GM18909 (cell line): ENCODE data around the gene VAV2.

Source experiments
- ATAC-seq: cut with Tn5 transposase; IDR thresholded peaks from one replicate; pipeline ENCODE4 v1.9.1; 2021; ENCODE audit warnings: mild to moderate bottlenecking; ENCODE audit not compliant: unreplicated experiment, poor library complexity

Gene VAV2

DNA sequence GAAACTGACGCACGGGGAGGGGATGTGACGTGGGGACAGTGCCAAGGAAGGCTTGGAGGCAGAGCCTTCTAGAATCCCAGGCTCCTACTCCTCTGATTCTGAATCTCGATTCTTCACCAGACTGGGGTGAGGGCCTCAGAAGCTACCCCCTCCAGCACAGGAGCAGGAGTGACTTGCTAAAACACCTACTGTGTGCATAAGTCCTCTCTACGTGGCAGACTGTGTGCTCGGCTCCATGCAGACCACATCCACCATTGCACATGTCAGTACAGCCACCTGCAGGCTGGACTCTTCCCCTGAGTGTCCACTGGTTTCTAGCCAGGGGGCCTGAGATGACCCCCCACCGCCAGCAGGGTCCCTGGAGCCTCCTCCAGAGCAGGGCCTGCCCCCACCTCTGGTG lies 182.8 kb downstream of the VAV2 start:
- no peak for ATAC-seq

DNA sequence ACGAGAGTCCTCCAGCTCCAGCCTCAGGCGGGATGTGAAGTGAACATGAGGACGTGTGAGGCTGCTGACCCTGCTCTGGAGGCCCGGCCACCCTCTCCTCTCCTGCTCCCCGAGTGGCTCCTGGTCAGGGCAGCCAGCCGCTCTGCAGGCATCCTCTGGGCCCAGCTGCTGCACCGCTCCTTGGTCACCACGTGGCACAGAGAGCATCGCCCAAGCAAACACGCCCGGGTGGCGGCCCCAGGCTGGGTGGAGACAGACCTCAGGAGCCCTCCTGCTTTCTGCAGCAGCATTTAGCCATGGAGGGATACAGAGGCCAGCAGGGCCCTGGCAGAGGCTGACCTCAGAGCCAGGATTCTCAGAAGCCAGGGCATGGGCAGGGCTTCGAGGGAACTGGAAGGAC lies 184.3 kb downstream of the VAV2 start:
- no peak for ATAC-seq

DNA sequence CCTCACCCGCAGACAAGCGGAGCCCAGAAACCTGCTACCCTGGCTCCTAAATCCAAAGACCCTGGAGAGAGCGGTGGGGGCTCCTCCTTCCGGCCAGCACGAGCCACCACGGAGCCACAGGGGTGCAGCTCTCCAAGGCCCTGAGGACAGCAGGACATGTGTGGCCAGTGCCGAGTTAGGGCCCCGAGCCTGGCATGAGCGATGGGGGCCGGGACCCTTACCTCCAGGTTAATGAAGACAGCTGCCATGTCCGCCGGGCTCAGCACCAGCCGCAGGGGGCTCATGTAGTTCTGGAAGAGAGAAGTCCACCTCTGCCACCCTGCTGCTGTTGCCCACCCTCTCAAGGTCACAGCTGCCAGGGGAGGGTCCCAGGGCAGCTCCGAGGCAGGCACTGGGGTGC lies 185.1 kb downstream of the VAV2 start:
- no peak for ATAC-seq

DNA sequence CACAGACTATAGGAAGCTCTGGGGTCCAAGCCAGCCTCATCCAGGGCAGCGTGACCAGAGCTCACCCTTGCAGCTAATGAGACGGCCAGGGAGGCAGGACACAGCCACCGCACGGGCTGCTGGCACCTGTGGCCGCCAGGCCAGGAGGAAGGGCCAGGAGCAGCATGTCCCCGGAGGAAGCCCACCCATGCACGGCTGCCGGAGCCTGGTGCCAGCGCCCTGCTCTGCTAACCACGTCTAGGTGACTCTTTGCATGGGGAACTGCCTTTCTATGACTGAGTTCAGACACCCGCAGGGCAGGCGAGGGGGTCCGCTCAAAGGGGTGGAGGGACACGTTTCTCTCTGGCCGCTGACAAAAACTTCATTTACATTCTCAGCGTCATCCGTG lies 185.5 kb downstream of the VAV2 start:
- ATAC-seq, result no peak

DNA sequence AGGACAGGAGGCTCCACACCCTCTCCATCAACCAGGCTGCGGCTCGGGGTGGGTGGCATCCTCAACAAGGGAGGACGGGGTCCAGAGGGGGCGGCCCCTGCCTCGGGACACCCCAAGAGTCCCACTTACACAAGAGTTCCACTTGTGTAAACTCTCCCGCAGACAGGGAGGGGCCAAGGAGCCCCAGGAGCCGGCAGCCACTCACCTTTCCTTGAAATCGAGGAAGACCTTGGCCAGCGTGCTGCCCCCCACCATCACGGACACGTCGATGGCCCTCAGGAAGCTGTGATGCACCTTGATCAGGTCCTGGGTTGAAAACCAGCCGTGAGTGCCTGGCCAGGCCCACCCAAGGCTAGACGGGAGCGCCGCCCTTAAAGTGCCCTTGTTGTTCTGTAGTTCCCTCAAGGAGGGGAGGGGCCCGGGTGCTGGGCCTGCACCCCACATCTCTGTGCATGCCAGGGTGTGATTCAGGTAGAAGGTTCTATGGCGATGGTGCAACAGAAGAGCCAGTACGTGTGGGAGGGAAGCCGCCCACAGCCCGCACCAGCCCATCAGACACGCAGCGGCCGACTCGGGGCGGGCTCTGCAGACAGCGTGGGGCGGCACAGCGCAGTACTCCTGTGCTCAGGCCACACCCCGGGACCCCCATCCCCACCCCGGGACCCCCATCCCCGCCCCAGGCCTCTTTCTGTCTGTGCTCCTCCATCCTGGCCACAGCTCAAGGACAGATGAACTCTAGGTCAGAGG lies 186.1 kb downstream of the VAV2 start:
- ATAC-seq, result no peak

DNA sequence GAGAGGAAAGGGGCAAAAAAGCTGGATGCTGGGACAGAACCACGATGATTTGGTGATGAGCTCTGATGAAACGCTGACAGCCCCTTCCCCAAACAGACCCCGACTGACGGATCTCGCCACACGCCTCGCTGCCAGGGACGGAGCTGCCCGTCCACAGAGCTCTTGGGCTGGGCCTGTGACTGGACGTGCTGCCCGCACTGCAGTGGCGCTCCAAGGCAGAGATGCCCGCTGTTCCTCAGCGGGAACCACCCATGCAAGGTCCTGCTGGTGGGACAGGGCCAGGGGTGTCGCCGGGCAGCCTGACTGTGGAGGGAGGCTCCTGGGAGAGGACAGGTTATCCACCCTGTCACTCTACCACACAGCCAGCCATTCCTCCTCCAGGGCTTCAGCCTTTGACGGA lies 187.9 kb downstream of the VAV2 start:
- no peak for ATAC-seq

DNA sequence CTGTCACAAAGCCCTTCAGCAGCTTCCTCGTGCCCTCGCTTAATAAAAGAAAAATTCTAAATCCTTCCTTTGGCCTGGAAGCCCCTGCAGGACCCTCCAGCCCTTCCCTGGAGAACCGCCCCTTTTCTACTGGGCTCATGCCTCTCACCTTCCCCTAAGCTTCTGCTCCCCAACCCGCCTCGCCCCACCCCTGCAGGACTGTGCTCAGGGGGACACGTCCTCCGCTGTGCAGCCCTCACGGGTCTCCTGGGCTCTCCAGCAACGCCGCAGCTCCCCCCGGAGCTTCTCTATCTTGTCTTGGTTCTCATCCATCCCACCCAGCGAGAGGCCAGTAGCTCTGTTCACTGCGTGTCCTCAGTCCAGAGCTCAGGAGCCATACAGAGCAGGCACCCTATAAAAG lies 188.4 kb downstream of the VAV2 start:
- ATAC-seq, result no peak

DNA sequence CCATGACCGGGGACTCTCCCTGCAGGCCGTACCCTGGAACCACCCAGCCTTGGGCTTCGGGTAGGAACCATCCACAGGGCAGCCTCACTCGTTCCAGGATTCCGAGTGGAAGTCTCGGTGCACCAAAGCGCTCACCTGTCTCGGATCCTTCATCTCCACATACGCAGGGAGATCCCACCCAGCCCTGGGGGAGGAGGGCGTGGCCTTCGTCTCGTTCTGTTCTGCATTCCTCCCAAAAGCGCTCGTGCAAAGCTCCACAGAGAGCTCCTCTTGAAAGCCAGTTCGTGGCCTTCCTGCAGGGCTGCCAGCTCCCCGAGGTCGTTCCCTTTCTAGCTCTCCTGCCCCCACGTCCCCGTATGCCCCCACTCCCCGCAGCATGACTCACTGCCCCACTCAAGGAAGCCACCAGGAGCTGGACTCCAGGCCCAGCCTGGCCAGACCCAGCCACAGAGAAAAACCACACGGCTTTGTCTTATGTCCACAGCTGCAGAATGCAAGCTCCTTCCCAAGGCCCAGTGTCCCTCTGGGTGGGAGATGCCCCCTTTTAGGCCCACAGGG lies 189.0 kb downstream of the VAV2 start:
- ATAC-seq, result no peak

DNA sequence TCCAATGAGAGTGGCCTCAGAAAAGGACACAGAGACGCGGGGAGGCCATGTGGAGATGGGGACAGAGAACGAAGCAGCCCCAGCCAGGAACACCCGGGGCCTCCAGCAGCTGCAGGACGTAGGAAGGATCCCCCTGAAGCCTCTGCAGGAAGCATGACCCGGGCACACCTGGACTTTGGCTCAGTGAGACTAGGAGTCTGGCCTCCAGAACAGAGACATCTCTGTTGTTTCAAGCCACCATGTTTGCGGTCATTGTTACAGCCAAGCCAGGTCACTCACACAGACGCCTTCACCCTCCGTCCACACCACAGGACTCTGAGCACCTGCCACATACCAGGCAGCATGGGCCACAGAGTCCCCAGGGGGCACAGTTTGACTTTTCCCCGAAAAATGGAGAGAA lies 190.4 kb downstream of the VAV2 start:
- ATAC-seq, result no peak

DNA sequence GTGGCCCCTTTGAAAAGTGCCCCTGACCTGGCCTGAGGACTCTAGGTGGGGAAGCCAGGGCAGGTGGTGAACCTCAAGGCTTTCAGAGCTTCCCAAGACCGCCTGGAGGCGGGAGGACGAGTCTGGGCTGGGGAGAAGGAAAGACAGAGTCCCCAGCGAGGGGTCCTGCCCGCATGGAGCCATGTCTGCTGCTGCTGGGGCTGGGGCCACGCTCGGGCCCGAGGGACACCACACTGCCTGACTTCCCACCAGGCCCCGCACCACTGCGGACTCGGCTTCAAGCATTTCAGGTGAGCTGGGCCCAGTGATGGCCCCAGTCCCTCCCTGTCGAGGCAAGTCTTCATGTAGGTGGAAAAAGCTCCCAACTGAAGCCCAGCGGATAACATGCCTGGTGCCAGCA lies 191.9 kb downstream of the VAV2 start:
- no peak for ATAC-seq

DNA sequence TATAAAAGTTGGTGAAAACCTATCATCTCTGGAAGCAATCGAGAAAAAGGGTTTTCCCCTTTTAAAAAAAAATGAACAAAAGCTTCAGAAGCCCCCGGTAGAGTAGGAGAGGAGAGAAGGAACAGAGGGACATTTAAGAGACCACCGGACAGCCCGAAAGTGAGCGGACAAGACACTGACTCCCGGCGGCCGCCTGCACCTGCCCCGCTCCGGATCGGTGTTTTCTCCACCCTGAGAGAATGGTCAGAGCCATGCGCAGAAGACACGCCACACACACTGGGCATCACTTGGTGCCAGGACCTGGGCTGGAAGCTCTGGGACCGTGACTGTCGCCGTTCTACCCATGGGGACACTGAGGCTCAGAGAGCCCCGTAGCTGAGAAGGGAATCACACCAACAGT lies 192.4 kb downstream of the VAV2 start:
- no peak for ATAC-seq

DNA sequence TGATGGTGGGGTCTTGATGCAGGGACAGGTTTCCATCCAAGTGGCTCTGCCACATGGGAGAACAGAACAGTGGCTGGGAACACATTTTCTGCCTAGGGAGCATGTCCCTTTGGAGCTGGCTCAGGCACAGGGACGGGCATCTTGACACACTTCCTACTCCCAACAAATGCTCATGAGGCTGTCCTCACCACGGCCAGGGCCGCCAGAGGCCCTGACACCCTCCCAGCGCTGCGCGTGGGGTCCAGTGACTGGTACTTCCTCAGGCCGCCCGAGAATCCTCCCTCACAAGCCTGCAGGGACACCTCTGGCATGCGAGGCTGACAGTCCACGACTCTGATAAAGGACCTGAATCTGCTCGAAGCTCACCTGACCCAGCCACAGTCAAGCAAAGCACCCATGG lies 193.0 kb downstream of the VAV2 start:
- ATAC-seq, result no peak

DNA sequence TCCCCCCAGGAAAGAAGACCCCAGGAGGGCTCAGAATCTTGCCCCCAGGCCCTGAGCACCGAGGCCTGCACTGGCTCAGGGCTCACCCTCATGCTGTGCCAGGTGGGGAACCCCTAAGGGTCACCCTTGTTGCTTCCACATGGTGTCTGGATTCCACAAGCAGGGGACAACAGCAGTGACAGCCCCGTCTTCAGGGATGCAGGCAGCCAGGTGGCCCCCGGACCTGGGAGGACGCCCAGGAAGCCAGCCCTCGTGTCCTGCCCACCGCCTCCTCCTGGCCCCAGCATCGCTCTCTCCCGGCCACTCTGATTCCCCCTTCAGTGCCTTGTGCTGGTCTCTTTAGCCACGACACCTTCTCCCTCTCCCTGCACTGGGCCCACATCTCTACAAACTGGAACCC lies 194.0 kb downstream of the VAV2 start:
- ATAC-seq, result no peak

DNA sequence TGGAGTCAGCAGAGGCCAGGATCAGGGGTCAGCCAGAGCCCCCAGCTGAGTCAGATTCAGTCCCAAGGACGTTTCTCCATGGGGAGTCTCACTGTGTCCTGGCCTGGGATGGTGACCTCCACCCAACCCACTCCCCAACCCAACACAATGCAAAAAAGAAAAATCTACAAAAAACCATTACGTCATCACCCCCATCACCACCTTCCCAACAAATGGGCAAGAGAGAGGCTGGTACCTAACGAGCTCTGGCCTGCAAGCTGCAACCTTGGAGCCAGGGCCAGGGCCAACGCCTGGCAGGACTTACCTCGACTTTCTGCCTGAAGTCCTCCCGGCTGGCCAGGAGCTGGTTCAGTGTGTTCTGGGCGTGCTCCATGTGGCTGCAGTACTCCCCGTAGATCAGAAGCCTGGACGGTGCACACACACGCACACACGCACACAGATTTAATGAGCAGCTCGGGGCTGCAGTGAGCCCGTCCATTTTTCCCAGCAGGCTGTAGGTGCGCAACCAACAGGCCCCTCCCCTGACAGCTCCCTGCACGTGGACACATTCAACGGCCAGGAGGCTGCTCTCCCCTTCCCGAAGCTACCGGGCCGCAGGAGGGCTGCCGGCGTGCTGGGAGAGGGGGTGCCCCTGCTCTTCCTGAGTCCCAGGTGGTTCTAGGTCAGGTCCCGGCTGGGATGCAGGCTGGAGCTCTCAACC lies 194.6 kb downstream of the VAV2 start:
- no peak for ATAC-seq

DNA sequence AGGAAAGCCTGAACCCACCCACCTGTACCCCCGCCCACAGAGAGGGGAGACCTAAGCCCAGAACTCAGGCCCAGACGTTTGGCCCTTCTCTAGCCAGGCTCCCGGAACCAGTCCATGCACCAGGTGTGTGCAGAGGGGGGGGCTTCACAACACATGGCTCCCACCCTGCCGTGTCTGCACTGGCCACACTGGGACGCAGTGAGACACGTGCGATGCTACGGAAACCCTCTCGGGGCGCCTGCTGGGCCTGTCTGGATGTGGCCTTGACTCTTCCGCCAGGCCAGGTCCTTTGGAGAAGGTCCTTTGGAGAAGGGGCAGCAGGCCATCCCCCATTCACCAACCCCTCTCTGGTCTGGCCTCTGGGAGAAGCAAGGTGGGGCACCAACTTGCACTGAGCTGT lies 195.6 kb downstream of the VAV2 start:
- ATAC-seq, result no peak

DNA sequence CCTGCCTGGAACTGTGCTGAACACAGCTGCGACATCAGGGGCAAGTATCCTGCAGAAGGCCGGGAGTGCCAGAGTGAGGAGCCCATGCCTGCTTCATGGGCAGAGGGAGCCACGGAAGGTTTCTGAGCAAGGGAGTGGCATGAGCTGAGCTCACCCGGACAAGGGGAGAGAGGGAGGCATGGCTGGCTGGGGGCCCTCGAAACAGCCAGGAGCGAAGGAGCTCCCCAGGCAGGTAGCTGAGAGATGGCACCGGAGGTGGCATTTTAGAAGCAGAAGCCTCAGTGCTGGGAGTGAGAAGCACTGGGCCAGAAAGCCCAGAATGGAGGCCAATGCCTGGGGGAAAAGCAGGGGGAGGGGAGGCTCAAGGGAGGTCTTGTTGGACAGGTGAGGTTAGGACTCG lies 197.1 kb downstream of the VAV2 start:
- ATAC-seq, result no peak

DNA sequence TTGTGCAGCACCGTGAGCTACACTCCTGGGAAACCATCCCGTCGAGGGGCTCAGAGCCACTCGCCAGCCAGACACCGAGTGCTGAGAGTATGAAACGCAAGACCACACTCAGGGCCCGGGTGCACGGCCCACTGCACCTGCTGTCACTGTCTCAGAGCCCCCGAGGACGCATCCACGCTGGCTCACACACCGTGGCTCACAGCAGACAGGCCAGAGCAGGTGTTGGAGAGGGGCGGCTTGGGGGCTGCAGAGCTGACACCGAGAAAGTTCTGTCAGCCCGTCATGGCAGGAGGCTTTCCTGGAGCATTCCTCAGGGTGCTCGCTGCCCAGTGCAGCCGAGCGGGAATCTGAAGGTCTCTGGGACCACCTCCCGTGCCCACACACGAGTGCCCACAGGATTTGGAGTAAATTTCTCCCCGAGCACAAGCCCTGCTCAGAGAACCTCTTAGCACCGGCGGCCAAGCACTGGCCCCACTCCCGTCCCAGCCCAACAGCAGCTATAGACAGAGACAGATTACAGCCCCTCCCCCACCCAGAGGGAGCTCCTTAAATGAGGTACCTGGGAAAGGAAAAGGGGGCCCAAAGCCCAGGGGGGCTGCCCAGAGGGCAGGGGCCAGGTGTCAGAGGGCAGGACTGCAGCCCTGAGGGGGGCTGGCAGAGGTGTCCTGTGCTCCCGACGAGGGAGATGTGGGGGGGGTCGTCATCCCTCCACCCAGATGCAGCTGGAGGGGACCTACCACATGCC lies 197.9 kb downstream of the VAV2 start:
- ATAC-seq, result no peak

DNA sequence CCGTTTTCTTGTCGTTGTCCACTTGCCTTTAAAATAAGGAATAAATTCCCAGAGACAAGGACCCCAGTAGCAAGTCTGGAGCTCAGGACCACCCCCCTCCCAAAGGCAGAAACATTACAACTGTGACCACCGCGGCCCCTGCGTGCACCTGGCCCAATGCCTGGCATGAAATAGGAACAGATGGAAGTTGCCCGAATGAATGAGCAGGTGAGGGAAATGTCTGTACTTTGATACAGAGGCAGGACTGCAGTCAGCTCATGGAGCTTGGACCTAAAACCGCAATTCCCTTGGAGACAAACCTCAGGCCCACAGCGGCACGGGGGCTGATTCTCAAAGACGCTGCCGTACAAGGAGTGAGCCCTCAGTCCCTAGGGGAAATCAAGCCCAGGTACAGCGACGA lies 198.7 kb downstream of the VAV2 start:
- ATAC-seq, result no peak

DNA sequence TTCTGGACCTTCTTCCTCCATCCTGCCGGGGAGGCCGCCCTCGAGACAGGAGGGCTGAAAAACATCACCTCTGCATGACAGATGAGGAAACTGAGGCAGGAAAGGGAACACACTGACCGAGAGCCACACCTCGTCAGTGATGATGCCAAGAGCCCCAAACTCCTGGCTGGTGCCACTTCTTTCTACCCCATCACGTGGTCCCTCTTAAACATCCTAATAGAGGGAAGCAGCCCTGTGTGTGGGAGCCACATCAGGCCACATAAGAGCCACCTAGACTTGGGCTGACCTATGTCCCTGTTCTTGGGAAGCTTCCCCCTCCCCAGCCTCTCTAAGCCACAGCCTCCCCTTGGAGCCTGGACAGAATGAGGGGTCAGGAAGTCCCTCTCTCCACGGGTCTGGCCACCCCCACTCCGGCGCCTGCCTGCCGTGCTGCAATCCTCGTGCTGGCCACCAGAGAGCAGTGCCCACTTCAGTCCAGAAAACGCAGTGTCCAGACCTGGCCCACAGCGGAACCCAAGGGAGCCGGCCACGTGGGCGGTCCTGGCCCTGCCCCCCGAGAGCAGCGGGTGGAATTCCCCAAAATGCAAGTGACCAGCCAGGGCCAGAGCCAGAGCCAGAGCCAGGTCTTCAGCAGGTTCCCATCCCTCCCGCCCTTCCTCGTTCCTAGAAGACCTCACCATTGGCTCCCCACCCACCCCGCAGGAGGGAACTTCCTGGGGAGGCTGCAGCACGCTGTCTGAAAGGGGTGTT lies 199.2 kb downstream of the VAV2 start:
- peak; percentile 63 for ATAC-seq
